Adrenal gland (tissue), 5 donors: Measurements from ENCODE around the gene PXMP2.

Experiments
- POLR2A ChIP-seq, 2 donors: fragments of 450-650 bp; IDR thresholded peaks; one replicate each; pipeline ENCODE4 v1.6.1; 2017; ENCODE audit warnings: antibody characterized with exemption in 2 of 2, mild to moderate bottlenecking in 2 of 2, moderate library complexity in 1 of 2
- TF ChIP-seq, protein P1 (sequence below), 6 experiments: fragments of 450-650 bp in 4 of 6; fragments of 200-600 bp in 2 of 6; sonication (generic) in 1 of 6; IDR thresholded peaks; 1 replicate in 5 of 6; 2 replicates in 1 of 6; pipeline versions ENCODE4 v1.5.1 to v1.8.0; 2016 to 2021; ENCODE audit warnings: antibody characterized with exemption in 6 of 6, mild to moderate bottlenecking in 2 of 6, moderate library complexity in 1 of 6
- donor health status: DM: no; HTN: no; CAD: no.

DNA sequence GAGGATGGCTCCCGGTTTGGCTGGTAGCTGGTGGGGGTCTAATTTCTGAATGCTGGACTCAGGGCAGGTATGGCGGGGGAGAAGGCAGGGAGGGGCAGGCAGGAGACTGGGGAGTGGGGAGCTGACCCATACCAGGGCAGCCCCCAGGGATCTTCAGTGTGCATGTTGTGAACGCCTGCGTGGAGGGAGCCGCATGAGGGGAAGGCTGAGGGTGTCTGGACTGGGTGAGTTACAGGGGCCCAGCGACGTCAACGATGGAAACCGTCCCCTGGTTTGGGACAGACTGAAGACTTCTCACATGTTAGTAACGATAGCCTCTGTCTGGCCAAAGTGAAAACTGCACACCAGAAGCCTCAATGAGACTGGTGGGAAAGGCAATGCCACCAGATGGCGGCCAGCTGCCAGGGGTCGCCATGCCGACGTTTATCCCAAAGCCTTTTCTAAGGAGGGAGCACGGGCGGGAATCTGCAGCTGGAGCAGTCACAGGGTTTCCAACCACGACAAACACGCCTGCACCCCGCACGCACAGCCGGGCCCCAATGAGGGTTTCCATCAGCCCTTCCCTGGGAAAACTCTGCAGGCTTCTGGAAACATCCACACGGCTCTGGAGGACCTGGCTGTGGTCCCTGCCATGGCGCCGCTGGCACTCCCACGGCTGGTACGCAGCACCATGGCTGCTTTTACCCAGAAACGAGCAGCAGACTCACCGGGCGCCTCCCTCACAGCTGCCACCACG, 37.3 kb downstream of the PXMP2 start:
- TF ChIP-seq, protein P1, sequence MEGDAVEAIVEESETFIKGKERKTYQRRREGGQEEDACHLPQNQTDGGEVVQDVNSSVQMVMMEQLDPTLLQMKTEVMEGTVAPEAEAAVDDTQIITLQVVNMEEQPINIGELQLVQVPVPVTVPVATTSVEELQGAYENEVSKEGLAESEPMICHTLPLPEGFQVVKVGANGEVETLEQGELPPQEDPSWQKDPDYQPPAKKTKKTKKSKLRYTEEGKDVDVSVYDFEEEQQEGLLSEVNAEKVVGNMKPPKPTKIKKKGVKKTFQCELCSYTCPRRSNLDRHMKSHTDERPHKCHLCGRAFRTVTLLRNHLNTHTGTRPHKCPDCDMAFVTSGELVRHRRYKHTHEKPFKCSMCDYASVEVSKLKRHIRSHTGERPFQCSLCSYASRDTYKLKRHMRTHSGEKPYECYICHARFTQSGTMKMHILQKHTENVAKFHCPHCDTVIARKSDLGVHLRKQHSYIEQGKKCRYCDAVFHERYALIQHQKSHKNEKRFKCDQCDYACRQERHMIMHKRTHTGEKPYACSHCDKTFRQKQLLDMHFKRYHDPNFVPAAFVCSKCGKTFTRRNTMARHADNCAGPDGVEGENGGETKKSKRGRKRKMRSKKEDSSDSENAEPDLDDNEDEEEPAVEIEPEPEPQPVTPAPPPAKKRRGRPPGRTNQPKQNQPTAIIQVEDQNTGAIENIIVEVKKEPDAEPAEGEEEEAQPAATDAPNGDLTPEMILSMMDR (IDR thresholded peaks at IDR 0.05), result no peak
- no peak for TF ChIP-seq POLR2A (IDR thresholded peaks at IDR 0.05)
